Karpas-422 (cell line): ENCODE measurements around the gene UBE3B. TPM values are rescaled to one million over a fixed set of nuclear protein-coding genes. Genes with fewer than 3 reads are reported as not detected.

Source experiments
- DNase-seq: peaks from one replicate; pipeline ENCODE4 v3.0.0-alpha.2; 2015
- H2AFZ ChIP-seq: fragments of 200-600 bp; sonication (generic); 2 replicates; pipeline ENCODE4 v1.6.1; 2014; ENCODE audit warnings: antibody characterized with exemption, low read length, mixed read lengths
- H3K27ac ChIP-seq: fragments of 200-600 bp; sonication (generic); 2 replicates; pipeline ENCODE4 v1.5.1; 2014; ENCODE audit warnings: mild to moderate bottlenecking, low read length, moderate library complexity
- H3K27me3 ChIP-seq: fragments of 200-600 bp; sonication (generic); 2 replicates; pipeline ENCODE4 v1.6.1; 2014; ENCODE audit warnings: low read length, mixed read lengths
- H3K36me3 ChIP-seq: fragments of 200-600 bp; sonication (generic); 2 replicates; pipeline ENCODE4 v1.6.1; 2014; ENCODE audit warnings: low read length, mixed read lengths; ENCODE audit not compliant: insufficient read depth
- H3K4me1 ChIP-seq: fragments of 200-600 bp; sonication (generic); 2 replicates; pipeline ENCODE4 v1.6.1; 2014; ENCODE audit warnings: mild to moderate bottlenecking, low read length, mixed read lengths
- H3K4me2 ChIP-seq: fragments of 200-600 bp; sonication (generic); 2 replicates; pipeline ENCODE4 v1.6.1; 2014; ENCODE audit warnings: low read length, low read depth, mild to moderate bottlenecking; ENCODE audit not compliant: poor library complexity, severe bottlenecking
- H3K4me3 ChIP-seq: fragments of 200-600 bp; sonication (generic); 2 replicates; pipeline ENCODE4 v1.5.1; 2014; ENCODE audit warnings: mild to moderate bottlenecking, antibody characterized with exemption, low read length, mixed read lengths
- H3K79me2 ChIP-seq: fragments of 200-600 bp; sonication (generic); 2 replicates; pipeline ENCODE4 v1.6.1; 2014; ENCODE audit warnings: mild to moderate bottlenecking, low read length, mixed read lengths
- H3K9ac ChIP-seq: fragments of 200-600 bp; sonication (generic); 2 replicates; pipeline ENCODE4 v1.6.0; 2014; ENCODE audit warnings: low read length
- H3K9me2 ChIP-seq: fragments of 200-600 bp; sonication (generic), shearing (Covaris generic); replicated peaks from 2 replicates; pipeline ENCODE4 v1.6.0; 2014; ENCODE audit warnings: mild to moderate bottlenecking, low read length, moderate library complexity; ENCODE audit not compliant: insufficient read depth
- H3K9me3 ChIP-seq: fragments of 300-700, 200-600 bp; sonication (generic); 2 replicates; pipeline ENCODE4 v1.6.1; 2014; ENCODE audit warnings: low read length, mixed read lengths
- H4K20me1 ChIP-seq: fragments of 200-600 bp; sonication (generic); 2 replicates; pipeline ENCODE4 v1.6.1; 2014; ENCODE audit warnings: mild to moderate bottlenecking, antibody characterized with exemption, low read length, low read depth; ENCODE audit not compliant: insufficient read depth
- total RNA-seq: library from RNA; depleted of rRNA; stranded (reverse); fragments of >200 nt; shearing (Covaris generic); gene quantifications from 2 replicates; pipeline ENCODE4 v1.2.3, GENCODE V29; 2014; ENCODE audit warnings: low replicate concordance

UBE3B gene
- total RNA-seq, 1 experiment from 2014 or later = 23.7 TPM

GRCh38 chr12:109524466-109525278 is 47.2 kb downstream of the UBE3B start:
- no peak for DNase-seq
- Histone ChIP-seq H2AFZ (no peak overlapping the region), H3K27me3 (no peaks in the 10 kb centered on the region), H3K36me3 (no peaks in the 10 kb centered on the region), H3K79me2 (no peaks in the 10 kb centered on the region), H4K20me1 (no peaks in the 10 kb centered on the region), H3K4me1 (no peaks in the 10 kb centered on the region), H3K9ac (no peak overlapping the region), H3K9me3 (no peaks in the 10 kb centered on the region), H3K9me2 (no peaks in the 10 kb centered on the region), H3K27ac (no peak overlapping the region), H3K4me2 (no peak overlapping the region), H3K4me3 (no peak overlapping the region)

GRCh38 chr12:109525279-109525585 is 47.8 kb downstream of the UBE3B start:
- DNase-seq = no peak
- no peaks in the 10 kb centered on the region for H3K79me2 ChIP-seq
- H4K20me1 ChIP-seq = no peaks in the 10 kb centered on the region
- H3K4me1 ChIP-seq = no peaks in the 10 kb centered on the region
- no peak overlapping the region for H3K27ac ChIP-seq
- H3K9me3 ChIP-seq = no peaks in the 10 kb centered on the region
- no peak overlapping the region for H2AFZ ChIP-seq
- H3K9ac ChIP-seq = no peak overlapping the region
- no peak overlapping the region for H3K4me2 ChIP-seq
- no peaks in the 10 kb centered on the region for H3K9me2 ChIP-seq
- no peak overlapping the region for H3K4me3 ChIP-seq
- H3K27me3 ChIP-seq = no peaks in the 10 kb centered on the region
- H3K36me3 ChIP-seq = no peaks in the 10 kb centered on the region

GRCh38 chr12:109527489-109528123 is 50.2 kb downstream of the UBE3B start:
- no peak overlapping the region for H3K27ac ChIP-seq
- H3K9ac ChIP-seq = no peak overlapping the region
- H3K27me3 ChIP-seq = no peaks in the 10 kb centered on the region
- no peak overlapping the region for H2AFZ ChIP-seq
- H3K9me2 ChIP-seq = no peaks in the 10 kb centered on the region
- H3K4me1 ChIP-seq = no peaks in the 10 kb centered on the region
- no peak overlapping the region for H3K4me3 ChIP-seq
- DNase-seq = no peak
- H3K79me2 ChIP-seq = no peaks in the 10 kb centered on the region
- H3K4me2 ChIP-seq = no peak overlapping the region
- H4K20me1 ChIP-seq = no peaks in the 10 kb centered on the region
- peaks cover 3% of the 10 kb centered on the region; the same call in 1 of the 2 replicates for H3K36me3 ChIP-seq
- H3K9me3 ChIP-seq = no peaks in the 10 kb centered on the region

- H3K36me3 ChIP-seq = peaks cover 3% of the 10 kb centered on the region; the same call in 1 of the 2 replicates
- H3K4me3 ChIP-seq = no peak overlapping the region
- no peaks in the 10 kb centered on the region for H3K27me3 ChIP-seq
- H4K20me1 ChIP-seq = no peaks in the 10 kb centered on the region
- no peak overlapping the region for H3K27ac ChIP-seq
- H2AFZ ChIP-seq = no peak overlapping the region
- no peaks in the 10 kb centered on the region for H3K9me3 ChIP-seq
- H3K4me1 ChIP-seq = no peaks in the 10 kb centered on the region
- no peak overlapping the region for H3K4me2 ChIP-seq
- H3K79me2 ChIP-seq = no peaks in the 10 kb centered on the region
- DNase-seq = no peak
- H3K9ac ChIP-seq = no peak overlapping the region
- H3K9me2 ChIP-seq = no peaks in the 10 kb centered on the region
Measured at GRCh38 chr12:109529691-109530640, 52.5 kb downstream of the UBE3B start.

GRCh38 chr12:109531411-109531810 is 54.0 kb downstream of the UBE3B start:
- no peak for DNase-seq
- Histone ChIP-seq H3K4me1 (no peaks in the 10 kb centered on the region), H4K20me1 (no peaks in the 10 kb centered on the region), H3K79me2 (no peaks in the 10 kb centered on the region), H2AFZ (no peak overlapping the region), H3K4me2 (no peak overlapping the region), H3K9me3 (no peaks in the 10 kb centered on the region), H3K9me2 (no peaks in the 10 kb centered on the region), H3K36me3 (peaks cover 3% of the 10 kb centered on the region; the same call in 1 of the 2 replicates), H3K9ac (no peak overlapping the region), H3K27me3 (no peaks in the 10 kb centered on the region), H3K4me3 (no peak overlapping the region), H3K27ac (no peak overlapping the region)

GRCh38 chr12:109532721-109533486 is 55.5 kb downstream of the UBE3B start:
- Histone ChIP-seq H3K27ac (no peak overlapping the region), H4K20me1 (no peaks in the 10 kb centered on the region), H3K9me3 (no peaks in the 10 kb centered on the region), H3K4me3 (no peak overlapping the region), H3K4me2 (no peak overlapping the region), H3K36me3 (peaks cover 3% of the 10 kb centered on the region; the same call in 1 of the 2 replicates), H3K9me2 (no peaks in the 10 kb centered on the region), H3K4me1 (no peaks in the 10 kb centered on the region), H3K9ac (no peak overlapping the region), H3K79me2 (no peaks in the 10 kb centered on the region), H3K27me3 (no peaks in the 10 kb centered on the region), H2AFZ (no peak overlapping the region)
- DNase-seq = no peak

GRCh38 chr12:109533487-109533740 is 56.0 kb downstream of the UBE3B start:
- Histone ChIP-seq H3K4me2 (no peak overlapping the region), H3K27ac (no peak overlapping the region), H3K9me2 (no peaks in the 10 kb centered on the region), H3K79me2 (no peaks in the 10 kb centered on the region), H3K27me3 (no peaks in the 10 kb centered on the region), H3K9ac (no peak overlapping the region), H3K4me3 (no peak overlapping the region), H4K20me1 (no peaks in the 10 kb centered on the region), H3K9me3 (no peaks in the 10 kb centered on the region), H3K4me1 (no peaks in the 10 kb centered on the region), H2AFZ (no peak overlapping the region), H3K36me3 (peaks cover 3% of the 10 kb centered on the region; the same call in 1 of the 2 replicates)
- DNase-seq = no peak
